ENCODE measurements around the gene TMEM94.

The TMEM94 gene

DNA sequence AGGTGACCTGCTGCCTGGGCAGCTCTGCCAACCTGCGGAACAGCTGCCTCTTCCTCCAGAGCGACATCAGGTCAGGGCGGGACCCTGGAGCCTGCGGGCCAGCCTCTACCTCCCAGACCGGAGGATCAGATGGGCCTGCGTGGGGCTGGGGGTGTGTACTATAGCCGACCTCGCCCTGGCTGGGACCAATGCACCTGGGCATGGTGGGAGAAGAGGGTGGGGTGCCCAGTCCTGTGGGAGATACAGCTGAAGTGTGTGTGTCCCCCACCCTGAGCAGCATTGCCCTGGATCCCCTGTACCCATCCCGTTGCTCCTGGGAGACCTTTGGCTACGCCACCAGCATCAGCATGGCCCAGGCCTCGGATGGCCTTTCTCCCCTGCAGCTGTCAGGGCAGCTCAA, 39.6 kb downstream of the TMEM94 start:
- DNase-seq (ENCODE audit: low read depth in 2 of 2), result no peak

- DNase-seq (ENCODE audit: low read depth in 2 of 2), result no peak
These were observed 41.7 kb downstream of the TMEM94 start for GRCh38 chr17:75498039-75498725.

DNA sequence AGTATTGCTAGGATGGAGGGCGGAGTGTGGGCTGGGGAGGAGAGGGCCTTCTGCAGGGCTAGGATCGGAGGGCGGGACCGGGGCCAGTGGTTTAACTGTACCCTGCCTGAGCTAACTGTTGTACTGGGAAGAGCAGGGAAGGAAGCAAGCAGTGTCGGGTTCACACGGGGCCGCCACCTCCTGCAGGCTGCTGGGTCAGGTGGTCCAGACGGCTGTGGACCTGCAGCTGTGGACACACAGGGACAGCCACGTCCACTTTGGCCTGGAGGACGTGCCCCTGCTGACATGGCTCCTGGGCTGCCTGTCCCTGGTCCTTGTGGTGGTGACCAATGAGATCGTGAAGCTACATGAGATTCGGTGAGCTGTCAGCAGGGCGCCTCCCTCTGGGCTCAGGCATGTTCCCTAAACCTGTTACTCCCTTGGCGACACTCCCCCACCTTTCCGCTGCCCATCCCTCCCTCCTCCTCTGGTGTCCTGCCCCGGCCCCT, 42.3 kb downstream of the TMEM94 start:
- no peak for DNase-seq (ENCODE audit: low read depth in 2 of 2)

- no peak for DNase-seq (ENCODE audit: low read depth in 2 of 2)
These were observed 43.0 kb downstream of the TMEM94 start for GRCh38 chr17:75499313-75500022.

- DNase-seq (ENCODE audit: low read depth in 2 of 2), result no peak
These were observed 44.2 kb downstream of the TMEM94 start for GRCh38 chr17:75500419-75501216.

GRCh38 chr17:75501378-75502071, 45.1 kb downstream of the TMEM94 start:
- DNase-seq (ENCODE audit: low read depth in 2 of 2), result no peak

GRCh38 chr17:75502072-75502720, 45.8 kb downstream of the TMEM94 start:
- DNase-seq (ENCODE audit: low read depth in 2 of 2), result no peak

GRCh38 chr17:75502721-75503329, 46.4 kb downstream of the TMEM94 start:
- DNase-seq (ENCODE audit: low read depth in 2 of 2), result no peak

DNA sequence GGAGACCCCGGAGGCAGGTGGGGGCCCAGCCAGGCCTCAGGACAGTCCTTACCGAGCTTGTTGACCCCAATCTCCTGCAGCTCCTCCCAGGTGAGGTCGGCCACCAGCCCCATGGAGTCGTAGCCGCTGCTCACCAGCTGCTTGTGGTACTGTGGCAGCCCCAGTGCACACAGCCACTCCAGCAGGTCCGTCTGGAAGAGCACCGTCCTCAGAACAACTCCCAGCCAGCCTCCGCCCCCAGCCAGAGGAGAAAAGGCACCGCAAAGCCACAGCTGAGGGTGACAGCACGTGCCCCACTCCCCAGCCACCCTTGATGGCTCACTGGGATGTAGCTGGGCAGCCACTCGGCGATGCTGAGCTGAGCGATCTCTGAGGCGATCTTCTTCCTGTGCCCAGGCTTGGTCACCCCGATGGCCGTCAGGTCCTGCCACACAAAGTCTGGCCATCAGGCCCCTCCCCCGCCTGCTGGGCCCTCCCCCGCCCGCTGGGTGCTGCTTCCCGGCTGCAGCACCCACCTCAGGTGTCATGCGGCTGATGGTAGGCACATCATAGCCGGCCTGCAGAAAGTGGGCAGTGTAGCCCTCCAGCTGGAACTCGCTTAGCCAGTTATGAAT, 47.0 kb downstream of the TMEM94 start:
- no peak for DNase-seq (ENCODE audit: low read depth in 2 of 2)

DNA sequence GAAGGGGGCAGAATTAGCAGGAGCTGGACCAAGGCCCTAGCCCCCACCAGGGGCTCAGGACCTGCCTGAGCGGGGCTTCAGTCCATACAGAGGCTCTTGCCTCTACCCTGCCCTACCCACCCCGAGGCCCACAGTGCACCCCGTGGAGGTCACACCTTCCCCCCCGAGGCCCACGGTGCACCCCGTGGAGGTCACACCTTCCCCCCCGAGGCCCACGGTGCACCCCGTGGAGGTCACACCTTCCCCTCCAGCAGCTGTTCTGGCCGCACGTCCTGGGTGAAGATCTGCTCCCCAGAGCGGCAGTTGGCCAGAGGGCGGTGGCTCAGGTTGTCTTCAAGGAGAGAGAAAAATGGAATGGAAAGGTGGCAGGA, 47.5 kb downstream of the TMEM94 start:
- no peak for DNase-seq (ENCODE audit: low read depth in 2 of 2)

DNA sequence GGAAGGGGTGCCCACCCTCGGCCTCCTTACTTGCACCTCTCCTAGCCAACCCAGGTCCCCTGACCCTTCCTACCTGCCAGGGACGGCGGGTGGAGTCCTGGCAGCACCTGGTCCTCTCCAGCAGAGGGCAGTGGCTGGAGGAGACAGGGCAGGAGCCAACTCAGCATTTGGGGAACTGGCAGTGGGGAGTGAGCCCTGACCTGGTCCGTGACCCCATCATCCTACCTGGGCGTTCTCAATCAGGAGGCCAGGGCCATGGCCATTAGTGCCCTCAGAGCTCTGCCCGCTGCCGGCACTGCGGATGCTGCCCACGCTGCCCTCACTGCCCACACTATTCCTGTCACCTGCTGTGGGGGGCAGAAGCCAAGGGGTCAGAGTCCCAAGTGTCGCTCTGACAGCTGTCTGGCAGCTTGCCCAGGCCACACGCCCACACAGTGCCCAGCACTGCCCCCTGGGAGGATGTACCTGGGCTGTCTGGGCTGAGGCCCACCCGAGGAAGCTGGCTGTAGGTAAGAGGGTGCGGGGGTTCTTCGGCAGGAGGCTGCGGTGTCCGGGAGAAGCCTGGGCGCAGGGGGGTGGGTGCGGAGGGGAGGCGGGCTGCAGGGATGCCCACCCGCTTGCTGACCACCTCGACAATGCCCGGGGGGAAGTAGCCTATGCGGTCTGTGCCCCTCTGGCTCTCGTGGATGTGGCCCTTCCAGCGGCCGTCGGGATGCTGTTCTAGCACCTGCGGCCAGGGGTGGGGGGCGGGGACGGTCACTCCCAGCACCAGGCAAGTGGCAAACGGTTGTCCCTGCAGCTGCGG, 48.1 kb downstream of the TMEM94 start:
- no peak for DNase-seq (ENCODE audit: low read depth in 2 of 2)

DNA sequence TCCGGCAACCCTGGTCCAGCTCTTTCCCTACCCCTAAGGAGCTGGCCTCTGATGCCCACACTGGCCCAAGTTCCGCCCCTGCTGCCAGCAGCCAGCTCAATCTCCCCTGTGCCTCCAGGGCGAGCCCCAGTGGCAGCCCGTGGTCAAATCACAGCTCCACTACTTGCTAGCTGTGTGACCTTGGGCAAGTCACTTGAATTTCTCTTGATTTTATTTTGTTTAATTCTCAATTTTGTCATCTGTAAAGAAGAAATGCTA, 48.6 kb downstream of the TMEM94 start:
- no peak for DNase-seq (ENCODE audit: low read depth in 2 of 2)

DNA sequence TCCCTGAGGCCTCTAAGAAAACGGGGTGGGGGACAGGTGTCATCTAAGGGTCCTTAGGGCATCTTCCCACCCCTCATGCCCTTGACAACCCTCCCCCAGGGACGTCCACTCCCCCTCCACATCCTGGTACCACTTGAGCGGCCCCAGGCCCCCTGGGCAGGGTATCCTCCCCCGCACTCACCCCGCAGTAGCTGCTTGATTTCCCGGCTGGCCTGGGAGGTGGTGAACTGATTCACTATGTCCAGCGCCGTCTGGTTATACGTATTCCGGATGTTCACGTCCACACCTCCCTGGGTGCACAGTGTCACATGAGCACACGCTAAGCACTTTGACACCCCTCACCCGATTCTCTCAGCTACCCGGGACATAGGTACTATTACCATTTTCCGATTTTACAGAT, 49.2 kb downstream of the TMEM94 start:
- DNase-seq (ENCODE audit: low read depth in 2 of 2), result no peak

- no peak for DNase-seq (ENCODE audit: low read depth in 2 of 2)
These were observed 49.7 kb downstream of the TMEM94 start for GRCh38 chr17:75506134-75506533.

DNA sequence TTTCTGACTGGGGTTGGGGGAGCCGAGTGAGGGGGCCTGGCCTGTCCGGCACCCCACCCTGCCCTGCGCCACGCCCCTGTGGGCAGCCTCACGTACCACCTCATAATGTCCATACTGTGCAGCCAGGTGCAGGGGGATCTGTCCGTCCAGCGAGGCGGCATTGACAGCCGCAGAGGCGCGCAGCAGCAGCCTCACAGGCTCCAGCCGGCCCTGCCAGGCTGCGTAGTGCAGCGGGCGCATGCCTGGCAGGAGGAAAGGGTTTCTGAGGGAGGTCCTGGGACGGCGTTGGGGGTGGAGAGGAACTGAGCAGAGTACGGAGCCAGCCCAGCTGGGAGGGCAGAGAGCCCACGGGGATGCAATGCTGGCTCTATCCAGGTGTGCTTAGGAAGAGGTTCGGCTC, 50.5 kb downstream of the TMEM94 start:
- DNase-seq (ENCODE audit: low read depth in 2 of 2), result no peak

DNA sequence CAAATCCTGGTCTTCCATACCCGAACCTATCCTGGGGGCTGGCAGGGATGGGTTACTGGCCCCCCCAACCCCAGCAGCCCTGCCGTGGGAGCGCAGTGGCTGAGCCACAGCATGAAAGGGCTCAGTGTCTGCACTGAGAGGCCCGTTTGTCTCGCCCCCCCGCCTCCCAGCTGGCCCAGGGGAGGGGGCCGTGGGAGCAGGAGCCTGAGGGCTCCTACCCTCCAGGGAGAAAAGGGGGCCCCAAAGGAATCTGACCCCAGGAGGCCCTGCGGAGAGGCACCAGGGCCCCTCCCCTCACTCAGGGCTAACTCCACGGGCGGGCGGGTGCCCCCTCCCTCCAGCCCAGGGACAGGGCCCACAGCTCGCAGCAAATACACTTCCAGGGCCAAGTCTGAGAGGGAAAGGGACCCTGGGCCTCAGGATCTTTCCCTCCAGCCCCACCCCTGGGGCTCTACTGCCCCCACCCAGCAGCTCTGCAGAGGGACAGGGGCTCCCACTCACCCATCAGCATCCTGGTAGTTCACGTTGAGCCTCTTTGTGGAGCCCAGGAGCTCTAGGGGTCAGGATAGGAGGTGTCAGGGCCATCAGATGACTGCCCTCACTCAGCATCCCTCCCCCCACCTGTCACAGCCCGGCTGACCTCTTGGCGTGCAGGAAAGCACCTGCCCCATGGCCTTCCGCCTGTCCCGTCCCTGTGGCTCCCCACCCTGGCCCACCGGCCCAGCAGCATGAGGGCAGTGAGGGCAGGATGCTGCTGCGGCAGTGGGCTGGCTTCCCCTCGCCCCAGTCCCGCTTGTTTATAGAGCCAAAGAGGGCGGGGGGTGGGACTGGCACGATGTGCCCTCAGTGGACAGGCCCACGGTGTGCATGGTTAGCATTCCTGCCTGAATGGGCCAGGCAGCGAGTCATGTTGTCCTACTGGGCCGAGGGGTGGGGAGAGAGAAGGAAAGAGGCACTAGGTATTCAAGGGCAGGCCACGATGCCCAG, 51.6 kb downstream of the TMEM94 start:
- no peak for DNase-seq (ENCODE audit: low read depth in 2 of 2)

GRCh38 chr17:75508931-75509361, 52.5 kb downstream of the TMEM94 start:
- no peak for DNase-seq (ENCODE audit: low read depth in 2 of 2)

- DNase-seq (ENCODE audit: low read depth in 2 of 2), result no peak
These were observed 53.3 kb downstream of the TMEM94 start for GRCh38 chr17:75509528-75510258.

Data from fibroblast of skin of left quadriceps (primary cell).